GM12878 (cell line): Measurements from ENCODE around the gene CPVL. TPM values are rescaled to one million over a fixed set of nuclear protein-coding genes. Genes with fewer than 3 reads are reported as not detected.

Source experiments
- ATAC-seq: fragments of 200-7000 bp; cut with Tn5 transposase; 3 replicates; pipeline ENCODE4 v1.9.1; 2020; ENCODE audit warnings: mild to moderate bottlenecking, moderate library complexity
- BruUV-seq: library from RNA; stranded (reverse); fragments of 400-500 nt; replicated peaks from 2 replicates; lab custom pipeline; 2021; lab: Mats Ljungman, UMichigan
- CTCF ChIA-PET: fragments of 300-600 bp; sonication (Branson Sonifier 250); formaldehyde crosslinking; extraction: SDS; loops from one replicate; lab custom pipeline; 2021; ENCODE audit warnings: inconsistent platforms; lab: Yijun Ruan, JAX
- POLR2A ChIA-PET: fragments of 350-600 bp; formaldehyde crosslinking; extraction: SDS; loops from one replicate; lab custom pipeline; 2021; ENCODE audit warnings: inconsistent platforms; lab: Charles Lee
- RAD21 ChIA-PET: fragments of 300-600 bp; sonication (Branson Sonifier 250); formaldehyde crosslinking; loops from one replicate; lab custom pipeline; 2023; ENCODE audit warnings: antibody characterized with exemption; ENCODE audit not compliant: unreplicated experiment; lab: Charles Lee
- SMC1A ChIA-PET: fragments of 300-600 bp; sonication (Branson Sonifier 250); formaldehyde crosslinking; loops from one replicate; lab custom pipeline; 2023; ENCODE audit not compliant: unreplicated experiment, uncharacterized antibody; lab: Charles Lee
- DNase-seq: peaks from one replicate; pipeline ENCODE4 v3.0.0-alpha.2; 2011; ENCODE audit warnings: low read depth, low spot score
- FAIRE-seq: peaks from 3 replicates; lab custom pipeline; 2011; peaks lifted over from hg19 to GRCh38; lab: Jason Lieb, UNC
- H2AFZ ChIP-seq: 2 replicates; pipeline ENCODE4 v1.6.0; 2011; ENCODE audit warnings: low read depth, low read length, control low read depth; ENCODE audit not compliant: control insufficient read depth
- H3K27ac ChIP-seq: 2 replicates; pipeline ENCODE4 v1.5.1; 2011; ENCODE audit warnings: control low read depth; ENCODE audit not compliant: control insufficient read depth, insufficient read depth
- H3K27me3 ChIP-seq, 2 experiments: replicated peaks in 1 of 2; 2 replicates each; pipeline versions ENCODE4 v1.6.0 to v1.6.1; 2011; ENCODE audit warnings: low read length in 1 of 2; ENCODE audit not compliant: control insufficient read depth in 2 of 2, insufficient read depth in 2 of 2
- H3K36me3 ChIP-seq, 2 experiments: 2 replicates each; pipeline ENCODE4 v1.5.1; 2011; ENCODE audit warnings: low read length in 1 of 2; ENCODE audit not compliant: control insufficient read depth in 2 of 2, insufficient read depth in 2 of 2
- H3K4me1 ChIP-seq: 2 replicates; pipeline ENCODE4 v1.6.1; 2011; ENCODE audit warnings: mild to moderate bottlenecking, low read length, moderate library complexity, mixed read lengths; ENCODE audit not compliant: control insufficient read depth, insufficient read depth
- H3K4me2 ChIP-seq: 2 replicates; pipeline ENCODE4 v1.6.0; 2011; ENCODE audit warnings: control low read depth; ENCODE audit not compliant: control insufficient read depth, insufficient read depth
- H3K4me3 ChIP-seq: fragments of 200-600 bp; sonication (generic); 2 replicates; pipeline ENCODE4 v1.5.1; 2016
- H3K79me2 ChIP-seq: 2 replicates; pipeline ENCODE4 v1.6.0; 2011; ENCODE audit warnings: low read length; ENCODE audit not compliant: control insufficient read depth, insufficient read depth
- H3K9ac ChIP-seq: 2 replicates; pipeline ENCODE4 v1.8.0; 2011; ENCODE audit warnings: low read length, control low read depth, mixed read lengths; ENCODE audit not compliant: control insufficient read depth, insufficient read depth
- H3K9me3 ChIP-seq: replicated peaks from 3 replicates; pipeline ENCODE4 v1.5.1; 2011; ENCODE audit warnings: mild to moderate bottlenecking, low read length; ENCODE audit not compliant: control insufficient read depth, insufficient read depth
- H4K20me1 ChIP-seq: 2 replicates; pipeline ENCODE4 v1.6.0; 2011; ENCODE audit not compliant: control insufficient read depth, insufficient read depth
- CREB1 ChIP-seq: IDR thresholded peaks from 2 replicates; pipeline ENCODE4 v1.6.1; 2012; ENCODE audit warnings: low read depth, mild to moderate bottlenecking, inconsistent platforms
- FOS ChIP-seq: IDR thresholded peaks from 3 replicates; pipeline ENCODE4 v1.6.1; 2011; ENCODE audit warnings: borderline replicate concordance; ENCODE audit not compliant: insufficient read length; ENCODE audit errors: extremely low read depth
- HCFC1 ChIP-seq: fragments of 150-350 bp; IDR thresholded peaks from 2 replicates; pipeline ENCODE4 v1.6.1; 2014; ENCODE audit warnings: low read length
- KAT2A ChIP-seq: conservative IDR thresholded peaks from 2 replicates; pipeline ENCODE4 v1.6.1; 2011; ENCODE audit warnings: low read depth, low read length; ENCODE audit not compliant: control insufficient read depth
- MYC ChIP-seq: IDR thresholded peaks from 2 replicates; pipeline ENCODE4 v1.6.1; 2011; ENCODE audit warnings: mild to moderate bottlenecking, low read length, moderate library complexity, inconsistent platforms; ENCODE audit not compliant: insufficient read depth, insufficient replicate concordance, insufficient read length, severe bottlenecking
- POLR2A ChIP-seq: IDR thresholded peaks from 2 replicates; pipeline ENCODE4 v1.6.1; 2011; ENCODE audit warnings: low read depth, mild to moderate bottlenecking, low read length
- RB1 ChIP-seq: fragments of 450-650 bp; formaldehyde crosslinking; IDR thresholded peaks from 2 replicates; pipeline ENCODE4 v1.6.1; 2017; ENCODE audit warnings: mild to moderate bottlenecking, borderline replicate concordance
- RELA ChIP-seq: fragments of 450-650 bp; IDR thresholded peaks from 2 replicates; pipeline ENCODE4 v1.8.0; 2014; ENCODE audit warnings: borderline replicate concordance; ENCODE audit not compliant: partially characterized antibody
- SREBF2 ChIP-seq: IDR thresholded peaks from 2 replicates; pipeline ENCODE4 v1.6.1; 2012; ENCODE audit warnings: mild to moderate bottlenecking, low read length
- TARDBP ChIP-seq: IDR thresholded peaks from 2 replicates; pipeline ENCODE4 v1.6.1; 2016; ENCODE audit warnings: borderline replicate concordance
- YBX1 ChIP-seq: fragments of 450-650 bp; IDR thresholded peaks from 2 replicates; pipeline ENCODE4 v1.6.1; 2016; ENCODE audit warnings: antibody characterized with exemption
- ZNF217 ChIP-seq: fragments of 450-650 bp; IDR thresholded peaks from 2 replicates; pipeline ENCODE4 v1.6.1; 2017; ENCODE audit warnings: antibody characterized with exemption, mild to moderate bottlenecking
- WGBS: methylation state at CpG from one replicate; pipeline ENCODE4 v1.1.6; 2016; ENCODE audit warnings: low lambda C conversion rate; ENCODE audit not compliant: insufficient replicate concordance, insufficient coverage; ENCODE audit errors: missing lambda C conversion rate; 5-methylcytosine and 5-hydroxymethylcytosine counted together
- in situ Hi-C: fragments of 300-500 bp; cut with MboI; formaldehyde crosslinking; loops from 9 replicates; pipeline ENCODE4 v1.14.3; 2018; ENCODE audit warnings: mixed read lengths
- intact Hi-C: fragments of 100-400 bp; cut with micrococcal nuclease; formaldehyde crosslinking; loops from one replicate; pipeline ENCODE4 v1.14.2; 2022; ENCODE audit not compliant: unreplicated experiment
- polyA plus RNA-seq, 11 experiments: library from polyadenylated mRNA; depleted of rRNA in 4 of 11; unstranded in 6 of 11; stranded (reverse) in 5 of 11; fragments of >200 nt; fragmentation: Nextera tagmentation in 4 of 11; fragmentation: Illumina TruSeq in 1 of 11; extraction: Ambion mirVana in 4 of 11; extraction: Trizol in 1 of 11; gene quantifications; 1 replicate in 1 of 11; 2 replicates in 10 of 11; pipeline versions ENCODE4 v1.2.1 to v1.2.3, GENCODE V29; 2011 to 2016; ENCODE audit warnings: inconsistent platforms in 2 of 11, missing spikeins in 2 of 11, low read depth in 1 of 11
- total RNA-seq, 4 experiments: library from RNA; depleted of rRNA in 3 of 4; stranded (reverse); fragments of >200 nt in 3 of 4; fragmentation: Illumina TruSeq in 1 of 4; extraction: Trizol in 1 of 4; gene quantifications; 2 replicates each; pipeline versions ENCODE4 v1.2.1 to v1.2.3, GENCODE V29; 2013 to 2021
- TF ChIP-seq, protein P1 (sequence below): IDR thresholded peaks from 2 replicates; pipeline ENCODE4 v1.6.1; 2012; ENCODE audit warnings: improper control_type of control experiment, low read depth, low read length; ENCODE audit not compliant: insufficient replicate concordance

CPVL gene
- total and polyA plus RNA-seq, 10 of the 15 experiments (the other 5 are each of a cell fraction or from before 2014, with no cell fraction given), result 0.59 TPM; not detected in 9

DNA sequence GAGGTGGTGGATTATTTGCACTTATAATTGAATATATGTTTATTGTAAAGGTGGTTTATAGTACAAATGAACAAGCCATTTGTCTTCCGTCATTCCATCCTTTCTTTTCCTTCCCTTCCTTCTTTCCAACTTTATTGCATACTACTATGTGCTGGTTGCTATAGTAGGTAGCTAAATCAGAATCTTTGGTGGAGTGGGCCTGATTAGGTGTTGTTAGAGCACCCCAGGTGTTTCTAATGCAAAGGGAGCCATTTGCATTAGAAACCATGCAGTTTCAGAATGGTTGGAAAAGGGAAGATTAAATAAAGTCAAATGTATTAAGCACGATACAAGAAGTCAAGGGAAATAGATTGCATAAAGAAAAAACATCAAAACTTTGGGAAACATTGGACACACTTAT lies 99.4 kb downstream of the CPVL start:
- Histone ChIP-seq H3K27ac (no peak overlapping the region), H2AFZ (no peak overlapping the region), H3K4me3 (no peak overlapping the region), H3K9me3 (no peaks in the 10 kb centered on the region), H4K20me1 (no peaks in the 10 kb centered on the region), H3K36me3 (no peaks in the 10 kb centered on the region), H3K4me1 (no peaks in the 10 kb centered on the region), H3K79me2 (no peaks in the 10 kb centered on the region), H3K4me2 (no peak overlapping the region), H3K27me3 (no peaks in the 10 kb centered on the region; a peak in 1 of 4 replicates), H3K9ac (no peak overlapping the region)
- ChIA-PET CTCF (interaction anchor here (0.7 kb wide), 1 partner anchor 32 kb away, joined by 3 read pairs; no protein-coding TSS in a partner anchor), SMC1A (no interaction called here), POLR2A (no interaction called here), RAD21 (no interaction called here)
- TF ChIP-seq RB1, result no peak
- FAIRE-seq (no peak), DNase-seq (no peak), ATAC-seq (no peak)
- 24% methylated on average over 2 of the region's 2 CpGs for WGBS
- BruUV-seq, result no TSS peak
- in situ Hi-C loops (no loop called here), intact Hi-C loops (no loop called here)

DNA sequence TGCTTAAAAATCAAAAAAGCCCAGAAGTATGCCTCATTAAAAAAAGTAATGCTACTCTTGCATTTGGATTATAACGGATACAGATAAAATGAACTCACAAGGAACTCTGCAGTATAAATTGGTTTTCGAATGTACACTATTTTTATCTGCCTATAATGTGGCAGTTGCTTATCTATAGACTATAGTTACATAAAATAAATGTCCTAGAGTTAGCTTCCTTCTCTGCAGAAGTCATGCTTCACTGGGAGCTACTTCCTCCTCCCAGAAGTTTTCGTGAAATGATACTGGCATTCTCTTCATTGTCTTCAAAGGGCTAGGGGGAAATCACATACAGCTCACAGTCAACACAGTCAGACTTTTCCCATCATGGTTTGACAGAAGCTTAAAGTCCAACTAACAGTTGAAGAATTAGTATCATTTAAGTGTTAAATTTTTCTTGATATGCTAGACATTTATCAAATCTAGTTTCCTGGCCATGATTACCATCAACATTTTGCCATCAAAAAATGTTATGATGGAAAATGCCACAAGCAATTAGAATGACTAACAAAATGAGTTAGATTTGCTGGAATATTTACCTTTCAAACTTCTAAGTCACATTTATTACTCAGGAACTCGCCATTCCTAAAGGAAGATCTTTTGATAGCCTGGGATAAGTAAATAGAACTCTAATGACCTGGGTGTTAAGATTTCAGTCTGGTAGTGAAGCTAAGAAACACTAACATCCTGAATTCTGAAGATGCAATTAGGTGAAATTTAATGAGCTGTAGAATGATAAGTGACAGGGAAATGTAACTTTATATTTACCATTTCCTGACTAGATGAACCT lies 100.9 kb downstream of the CPVL start:
- Histone ChIP-seq H3K79me2 (no peaks in the 10 kb centered on the region), H4K20me1 (no peaks in the 10 kb centered on the region), H3K27me3 (no peaks in the 10 kb centered on the region; a peak in 1 of 4 replicates), H3K4me1 (no peaks in the 10 kb centered on the region), H3K4me2 (no peak overlapping the region), H3K27ac (no peak overlapping the region), H3K9me3 (no peaks in the 10 kb centered on the region), H3K36me3 (no peaks in the 10 kb centered on the region), H2AFZ (no peak overlapping the region), H3K9ac (no peak overlapping the region), H3K4me3 (no peak overlapping the region)
- ATAC-seq, result no peak
- BruUV-seq, result no TSS peak
- DNase-seq, result no peak
- in situ Hi-C loops (no loop called here), intact Hi-C loops (no loop called here)
- ChIA-PET SMC1A (no interaction called here), CTCF (interaction anchor here (0.7 kb wide), 1 partner anchor 352 kb away, joined by 3 read pairs; no protein-coding TSS in a partner anchor), RAD21 (no interaction called here), POLR2A (interaction anchor here (0.6 kb wide), 1 partner anchor 783 kb away, joined by 6 read pairs; no protein-coding TSS in a partner anchor)
- FAIRE-seq, result no peak
- WGBS, result 18% methylated on average over 4 of the region's 4 CpGs
- TF ChIP-seq, protein P1, sequence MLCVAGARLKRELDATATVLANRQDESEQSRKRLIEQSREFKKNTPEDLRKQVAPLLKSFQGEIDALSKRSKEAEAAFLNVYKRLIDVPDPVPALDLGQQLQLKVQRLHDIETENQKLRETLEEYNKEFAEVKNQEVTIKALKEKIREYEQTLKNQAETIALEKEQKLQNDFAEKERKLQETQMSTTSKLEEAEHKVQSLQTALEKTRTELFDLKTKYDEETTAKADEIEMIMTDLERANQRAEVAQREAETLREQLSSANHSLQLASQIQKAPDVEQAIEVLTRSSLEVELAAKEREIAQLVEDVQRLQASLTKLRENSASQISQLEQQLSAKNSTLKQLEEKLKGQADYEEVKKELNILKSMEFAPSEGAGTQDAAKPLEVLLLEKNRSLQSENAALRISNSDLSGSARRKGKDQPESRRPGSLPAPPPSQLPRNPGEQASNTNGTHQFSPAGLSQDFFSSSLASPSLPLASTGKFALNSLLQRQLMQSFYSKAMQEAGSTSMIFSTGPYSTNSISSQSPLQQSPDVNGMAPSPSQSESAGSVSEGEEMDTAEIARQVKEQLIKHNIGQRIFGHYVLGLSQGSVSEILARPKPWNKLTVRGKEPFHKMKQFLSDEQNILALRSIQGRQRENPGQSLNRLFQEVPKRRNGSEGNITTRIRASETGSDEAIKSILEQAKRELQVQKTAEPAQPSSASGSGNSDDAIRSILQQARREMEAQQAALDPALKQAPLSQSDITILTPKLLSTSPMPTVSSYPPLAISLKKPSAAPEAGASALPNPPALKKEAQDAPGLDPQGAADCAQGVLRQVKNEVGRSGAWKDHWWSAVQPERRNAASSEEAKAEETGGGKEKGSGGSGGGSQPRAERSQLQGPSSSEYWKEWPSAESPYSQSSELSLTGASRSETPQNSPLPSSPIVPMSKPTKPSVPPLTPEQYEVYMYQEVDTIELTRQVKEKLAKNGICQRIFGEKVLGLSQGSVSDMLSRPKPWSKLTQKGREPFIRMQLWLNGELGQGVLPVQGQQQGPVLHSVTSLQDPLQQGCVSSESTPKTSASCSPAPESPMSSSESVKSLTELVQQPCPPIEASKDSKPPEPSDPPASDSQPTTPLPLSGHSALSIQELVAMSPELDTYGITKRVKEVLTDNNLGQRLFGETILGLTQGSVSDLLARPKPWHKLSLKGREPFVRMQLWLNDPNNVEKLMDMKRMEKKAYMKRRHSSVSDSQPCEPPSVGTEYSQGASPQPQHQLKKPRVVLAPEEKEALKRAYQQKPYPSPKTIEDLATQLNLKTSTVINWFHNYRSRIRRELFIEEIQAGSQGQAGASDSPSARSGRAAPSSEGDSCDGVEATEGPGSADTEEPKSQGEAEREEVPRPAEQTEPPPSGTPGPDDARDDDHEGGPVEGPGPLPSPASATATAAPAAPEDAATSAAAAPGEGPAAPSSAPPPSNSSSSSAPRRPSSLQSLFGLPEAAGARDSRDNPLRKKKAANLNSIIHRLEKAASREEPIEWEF, result no peak
- TF ChIP-seq MYC, result no peak
- no peak for TF ChIP-seq CREB1
- TF ChIP-seq RELA, result no peak
- no peak for TF ChIP-seq KAT2A
- TF ChIP-seq POLR2A, result no peak
- no peak for TF ChIP-seq TARDBP
- no peak for TF ChIP-seq YBX1
- TF ChIP-seq FOS, result no peak
- no peak for TF ChIP-seq HCFC1
- TF ChIP-seq ZNF217, result no peak
- TF ChIP-seq SREBF2, result no peak
